Spleen (tissue), 11 donors: Measurements from ENCODE around the gene HDAC5. TPM values are rescaled to one million over a fixed set of nuclear protein-coding genes. Genes with fewer than 3 reads are reported as not detected.
"Not testable (repeated sequence)": the region's sequence is repeated elsewhere in the genome, so short reads cannot be mapped to it uniquely, and the experiment has no call there.

ENCODE experiments used
- DNase-seq: peaks from one replicate; pipeline ENCODE4 v3.0.0-alpha.2; 2020
- H3K27ac ChIP-seq, 8 donors: fragments of 200-600 bp; sonication (generic) in 7 of 8; 1 replicate in 4 of 8; 2 replicates in 4 of 8; pipeline versions ENCODE4 v1.5.0 to v1.8.0; 2016 to 2021; ENCODE audit warnings: inconsistent platforms in 4 of 8, mild to moderate bottlenecking in 4 of 8, moderate library complexity in 1 of 8
- H3K27me3 ChIP-seq, 7 donors: fragments of 200-600 bp; sonication (generic) in 6 of 7; replicated peaks in 1 of 7; 1 replicate in 4 of 7; 2 replicates in 3 of 7; pipeline versions ENCODE4 v1.5.0 to v1.8.0; 2016 to 2021; ENCODE audit warnings: inconsistent platforms in 3 of 7, mild to moderate bottlenecking in 1 of 7
- H3K36me3 ChIP-seq, 6 donors: fragments of 200-600 bp; sonication (generic) in 5 of 6; 1 replicate in 4 of 6; 2 replicates in 2 of 6; pipeline versions ENCODE4 v1.5.0 to v1.8.0; 2016 to 2021; ENCODE audit warnings: inconsistent platforms in 2 of 6
- H3K4me1 ChIP-seq, 6 donors: fragments of 200-600 bp; sonication (generic) in 5 of 6; 1 replicate in 3 of 6; 2 replicates in 3 of 6; pipeline versions ENCODE4 v1.5.0 to v1.8.0; 2016 to 2021; ENCODE audit warnings: inconsistent platforms in 3 of 6
- H3K4me3 ChIP-seq, 8 donors: fragments of 200-600 bp; sonication (generic) in 7 of 8; 1 replicate in 4 of 8; 2 replicates in 4 of 8; pipeline versions ENCODE4 v1.5.0 to v1.8.0; 2016 to 2021; ENCODE audit warnings: inconsistent platforms in 4 of 8, mild to moderate bottlenecking in 4 of 8, moderate library complexity in 2 of 8
- H3K9me3 ChIP-seq, 8 donors: fragments of 200-600 bp; sonication (generic) in 7 of 8; 1 replicate in 4 of 8; 2 replicates in 4 of 8; pipeline versions ENCODE4 v1.5.0 to v1.8.0; 2016 to 2021; ENCODE audit warnings: inconsistent platforms in 4 of 8
- CTCF ChIP-seq, 11 experiments: fragments of 200-600 bp in 7 of 11; fragments of 450-650 bp in 4 of 11; sonication (generic) in 4 of 11; IDR thresholded peaks in 8 of 11; conservative IDR thresholded peaks in 3 of 11; 1 replicate in 7 of 11; 2 replicates in 4 of 11; pipeline versions ENCODE4 v1.4.0 to v1.8.0; 2016 to 2021; ENCODE audit warnings: antibody characterized with exemption in 11 of 11, inconsistent platforms in 4 of 11, mild to moderate bottlenecking in 1 of 11
- POLR2A ChIP-seq, 3 donors: fragments of 450-650 bp; IDR thresholded peaks; one replicate each; pipeline ENCODE4 v1.5.1; 2017; ENCODE audit warnings: antibody characterized with exemption in 3 of 3, mild to moderate bottlenecking in 1 of 3
- POLR2AphosphoS5 ChIP-seq, 3 donors: sonication (generic); formaldehyde crosslinking; IDR thresholded peaks; one replicate each; pipeline ENCODE4 v1.5.1; 2017; ENCODE audit warnings: antibody characterized with exemption in 3 of 3
- WGBS, 5 donors: extraction: QIAGEN DNeasy Blood & Tissue Kit in 3 of 5; methylation state at CpG; one replicate each; pipeline versions ENCODE4 v1.1.5 to v1.1.7; 2013 to 2018; 5-methylcytosine and 5-hydroxymethylcytosine counted together
- intact Hi-C: fragments of 100-400 bp; cut with DNase I; formaldehyde crosslinking; loops from one replicate; pipeline ENCODE4 v1.15.0; 2023; ENCODE audit warnings: low total_unique reads
- polyA plus RNA-seq, 3 donors: library from polyadenylated mRNA; stranded (reverse); fragments of 200-250 nt; gene quantifications; one replicate each; pipeline ENCODE4 v1.2.1, GENCODE V29; 2013
- total RNA-seq, 7 donors: library from RNA; depleted of rRNA in 3 of 7; stranded (reverse); fragments of >200 nt in 3 of 7; fragmentation: NEBNext Ultra II Directional in 4 of 7; extraction: Animal tissue kit (Norgen Biotek cat#: 25700) in 4 of 7; gene quantifications; one replicate each; pipeline versions ENCODE4 v1.1.0 to v1.2.1, GENCODE V29; 2016 to 2021
- donor health status: healthy with polysubstance abuse.
- donor health status: DM: no; HTN: no; CAD: no; lungs with moderate emphysema.
- donor health status: DM: no; HTN: no; CAD: no.
- donor health status: Bipolar disorder and iron deficiency.
- donor health status: healthy.
- donor health status: DM: no; HTN: no; CAD: no.
- donor health status: DM: yes; HTN: yes; CAD: no.

Gene HDAC5
- total and polyA plus RNA-seq, 10 donors: 18.5 to 72.9 (median 46.7) TPM

DNA sequence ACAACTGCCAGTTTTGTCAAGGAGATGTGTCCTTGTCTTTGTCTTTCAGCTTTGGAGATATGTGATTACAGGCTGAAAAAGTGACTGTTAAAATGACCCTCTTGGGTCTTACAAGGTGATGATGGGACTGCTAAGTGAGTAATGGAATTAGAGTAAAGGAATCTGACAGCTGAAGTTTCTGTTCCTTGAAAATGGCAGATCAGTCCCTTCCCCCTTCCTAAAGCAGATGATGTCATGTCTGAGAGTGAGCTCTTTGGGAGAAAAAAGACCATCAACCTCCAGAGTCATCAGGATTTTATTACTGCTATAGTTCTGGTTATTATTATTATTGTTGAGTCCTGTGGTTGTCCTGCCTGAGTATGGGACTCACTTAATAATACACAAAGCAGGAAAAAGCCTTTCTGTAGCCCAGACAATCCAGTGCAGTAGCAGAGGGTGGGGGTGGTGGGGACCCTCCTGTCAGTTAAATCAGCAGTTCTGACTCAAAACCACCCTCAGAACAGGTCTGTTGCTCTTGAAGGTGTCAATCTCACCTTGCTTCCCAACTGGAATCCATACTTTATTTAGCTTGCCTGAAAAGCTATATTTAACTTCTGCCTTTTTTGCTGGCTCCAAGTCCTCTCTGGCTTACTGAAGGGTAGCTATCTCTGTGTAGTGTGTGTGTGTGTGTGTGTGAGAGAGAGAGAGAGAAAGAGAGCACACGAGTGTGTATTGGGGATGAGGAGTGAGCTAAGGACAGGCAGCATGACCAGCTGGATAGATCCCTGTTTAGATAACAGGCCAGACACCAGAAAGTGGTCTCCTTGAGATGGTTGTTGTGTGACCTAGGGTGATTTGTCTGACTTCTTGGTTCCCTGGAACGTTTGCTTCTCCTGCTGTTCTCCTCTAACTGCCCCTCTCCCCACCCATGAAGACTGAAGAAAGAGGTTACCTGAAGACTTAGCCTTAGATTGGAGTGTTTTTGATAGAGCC, 23.2 kb upstream of the HDAC5 start:
- no peak for TF ChIP-seq POLR2A (IDR thresholded peaks at IDR 0.05)
- no peak for TF ChIP-seq POLR2AphosphoS5 (IDR thresholded peaks at IDR 0.05)
- no peak for TF ChIP-seq CTCF (IDR thresholded peaks at IDR 0.05 in 8 of 11, conservative IDR thresholded peaks at IDR 0.05 in 3 of 11)
- H3K4me1 ChIP-seq: peaks cover 3 to 25% (median 11%) of the 10 kb centered on the region in 6 donors
- H3K36me3 ChIP-seq: peaks cover 0 to 27% (median 0%) of the 10 kb centered on the region in 6 donors
- DNase-seq: no peak
- H3K4me3 ChIP-seq: no peak overlapping the region
- no peaks in the 10 kb centered on the region for H3K9me3 ChIP-seq
- no peaks in the 10 kb centered on the region for H3K27me3 ChIP-seq
- peak overlapping the region in 1 of 8 donors; percentile 68 for H3K27ac ChIP-seq
- WGBS, 5 donors: 54 to 72% (median 68%) methylated on average over 2 of the region's 2 CpGs
- intact Hi-C loops: no loop called here

DNA sequence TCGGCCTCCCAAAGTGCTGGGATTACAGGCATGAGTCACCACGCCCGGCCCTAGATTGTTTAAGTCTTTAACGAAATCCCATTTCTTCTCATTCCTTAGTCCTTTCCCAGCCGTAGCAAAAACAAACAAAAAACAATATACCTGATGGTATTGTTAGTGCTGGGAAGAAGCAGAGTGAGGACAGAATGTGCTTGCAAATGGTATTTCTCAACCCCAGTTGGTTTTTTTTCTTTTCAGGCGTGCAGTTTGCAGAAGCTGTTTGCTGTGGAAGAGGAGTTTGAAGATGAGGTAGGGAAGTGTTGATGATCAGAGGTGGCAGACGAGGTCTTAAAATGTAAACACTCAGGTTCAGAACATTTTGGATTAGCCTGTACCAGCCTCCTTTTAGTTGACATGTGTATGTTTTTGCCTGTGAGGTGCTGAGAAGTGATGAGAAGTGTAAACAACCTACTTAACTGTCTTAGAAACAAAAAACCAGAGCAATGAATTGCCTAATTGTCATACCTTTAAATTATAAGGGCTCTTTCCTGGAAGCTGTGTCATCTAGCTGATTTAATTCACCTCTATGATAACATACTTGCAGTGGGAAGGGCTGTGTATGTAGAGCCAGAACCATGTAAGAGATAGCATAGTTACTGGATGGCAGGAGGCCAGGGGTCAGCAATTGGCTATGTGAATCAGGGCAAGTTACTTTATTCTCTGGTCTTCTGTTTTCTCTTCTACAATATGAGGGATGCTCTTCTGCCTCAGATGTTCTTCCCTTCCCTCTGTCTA, 21.7 kb upstream of the HDAC5 start:
- WGBS, 5 donors: 79 to 96% (median 88%) methylated on average over 7 of the region's 7 CpGs
- Histone ChIP-seq H3K9me3 (no peaks in the 10 kb centered on the region), H3K27me3 (peaks cover 0 to 7% (median 0%) of the 10 kb centered on the region in 7 donors), H3K4me1 (peaks cover 3 to 31% (median 15%) of the 10 kb centered on the region in 6 donors), H3K27ac (peak overlapping the region in 3 of 8 donors; percentile 40 to 68 (median 56)), H3K4me3 (no peak overlapping the region), H3K36me3 (peaks cover 0 to 22% (median 0%) of the 10 kb centered on the region in 6 donors)
- no peak for DNase-seq
- TF ChIP-seq CTCF (IDR thresholded peaks at IDR 0.05 in 8 of 11, conservative IDR thresholded peaks at IDR 0.05 in 3 of 11) (no peak), POLR2AphosphoS5 (IDR thresholded peaks at IDR 0.05) (no peak), POLR2A (IDR thresholded peaks at IDR 0.05) (no peak)
- intact Hi-C loops: no loop called here

DNA sequence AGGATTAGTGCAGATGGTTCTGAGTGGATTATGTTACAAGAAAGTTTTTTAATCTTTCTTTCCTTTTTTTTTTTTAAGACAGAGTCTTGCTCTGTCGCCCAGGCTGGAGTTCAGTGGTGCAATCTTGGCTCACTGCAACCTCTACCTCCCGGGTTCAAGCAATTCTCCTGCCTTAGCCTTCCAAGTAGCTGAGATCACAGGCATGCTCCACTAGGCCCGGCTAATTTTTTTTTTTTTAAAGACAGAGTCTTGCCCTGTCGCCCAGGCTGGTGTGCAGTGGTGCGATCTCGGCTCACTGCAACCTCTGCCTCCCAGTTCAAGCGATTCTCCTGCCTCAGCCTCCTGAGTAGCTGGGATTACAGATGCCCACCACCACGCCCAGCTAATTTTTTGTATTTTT, 20.5 kb upstream of the HDAC5 start:
- intact Hi-C loops, H3K9me3 ChIP-seq, H3K4me3 ChIP-seq, DNase-seq: not testable (repeated sequence)
- peaks cover 0 to 17% (median 0%) of the 10 kb centered on the region in 7 donors for H3K27me3 ChIP-seq
- WGBS, 5 donors: 91 to 96% (median 94%) methylated on average over 8 of the region's 8 CpGs
- peaks cover 0 to 22% (median 0%) of the 10 kb centered on the region in 6 donors for H3K36me3 ChIP-seq
- peaks cover 3 to 22% (median 14%) of the 10 kb centered on the region in 6 donors for H3K4me1 ChIP-seq
- H3K27ac ChIP-seq: peak overlapping the region in 1 of 8 donors; percentile 68

DNA sequence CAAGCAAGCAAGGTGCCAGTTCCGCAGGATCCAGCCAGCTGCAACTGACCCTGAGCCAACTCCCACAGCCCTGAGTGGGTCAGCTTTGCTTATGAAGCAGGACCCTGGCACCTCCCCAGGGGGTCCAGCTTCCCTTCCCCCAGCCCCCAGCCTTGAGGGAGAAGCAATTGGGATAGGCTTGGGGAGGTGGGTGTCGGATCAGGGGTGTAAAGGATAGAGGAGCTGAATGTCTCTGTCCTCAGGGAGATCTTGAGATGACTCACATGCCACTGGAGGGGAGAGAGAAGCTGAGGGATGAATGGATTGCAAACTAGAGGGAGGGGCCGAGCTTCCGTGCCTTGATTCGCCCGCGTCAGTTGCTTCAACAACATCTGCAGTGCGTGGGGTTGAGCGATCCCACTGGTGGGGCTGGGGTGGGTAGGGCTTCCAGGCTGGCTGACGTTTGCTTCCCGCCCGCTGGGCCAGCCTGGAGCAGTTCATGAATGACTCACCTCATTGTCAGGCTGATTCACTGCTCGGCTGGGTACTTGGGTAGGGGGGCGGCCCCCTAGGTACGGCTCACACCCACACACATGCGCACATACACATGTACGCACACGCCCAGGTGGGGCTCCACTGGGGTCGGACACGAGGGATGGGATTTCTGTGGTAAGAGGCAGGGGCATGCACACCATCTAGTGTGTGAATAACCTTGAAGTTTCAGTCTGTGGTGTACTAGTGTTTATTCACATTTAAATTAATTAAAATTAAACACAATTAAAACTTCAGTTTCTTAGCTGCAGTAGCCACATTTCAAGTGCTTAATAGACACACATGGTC, 14.7 kb upstream of the HDAC5 start:
- TF ChIP-seq CTCF (IDR thresholded peaks at IDR 0.05 in 8 of 11, conservative IDR thresholded peaks at IDR 0.05 in 3 of 11) (no peak), POLR2AphosphoS5 (IDR thresholded peaks at IDR 0.05) (peak in 2 of 3 donors; percentile 5 to 24), POLR2A (IDR thresholded peaks at IDR 0.05) (no peak)
- Histone ChIP-seq H3K27me3 (peaks cover 0 to 34% (median 0%) of the 10 kb centered on the region in 7 donors), H3K4me3 (no peak overlapping the region), H3K4me1 (peaks cover 3 to 34% (median 14%) of the 10 kb centered on the region in 6 donors), H3K36me3 (no peaks in the 10 kb centered on the region), H3K27ac (peak overlapping the region in 1 of 8 donors; percentile 11), H3K9me3 (no peaks in the 10 kb centered on the region)
- intact Hi-C loops: no loop called here
- DNase-seq: no peak
- WGBS, 5 donors: 16 to 28% (median 24%) methylated on average over 15 to 20 of the region's 20 CpGs
